ENCODE measurements around the gene MRPL22.
"Not testable (repeated sequence)": the region's sequence is repeated elsewhere in the genome, so short reads cannot be mapped to it uniquely, and the experiment has no call there.

MRPL22 gene

DNA sequence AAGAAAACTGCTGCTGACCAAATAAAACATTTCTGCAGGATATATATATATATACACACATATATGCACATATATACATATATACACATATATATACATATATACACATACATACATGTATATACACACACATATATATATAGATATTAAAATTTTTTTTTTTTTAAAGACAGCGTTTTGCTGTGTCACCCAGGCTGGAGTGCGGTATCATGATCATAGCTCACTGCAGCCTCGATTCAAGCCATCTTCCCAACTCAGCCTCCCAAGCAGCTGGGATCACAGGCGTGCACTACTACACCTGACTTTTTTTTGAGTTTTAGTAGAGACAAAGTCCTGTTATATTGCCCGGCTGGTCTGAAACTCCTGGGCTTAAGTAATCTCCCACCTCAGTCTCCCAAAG lies 2.7 kb downstream of the MRPL22 start:
- DNase-seq, result no peak

DNA sequence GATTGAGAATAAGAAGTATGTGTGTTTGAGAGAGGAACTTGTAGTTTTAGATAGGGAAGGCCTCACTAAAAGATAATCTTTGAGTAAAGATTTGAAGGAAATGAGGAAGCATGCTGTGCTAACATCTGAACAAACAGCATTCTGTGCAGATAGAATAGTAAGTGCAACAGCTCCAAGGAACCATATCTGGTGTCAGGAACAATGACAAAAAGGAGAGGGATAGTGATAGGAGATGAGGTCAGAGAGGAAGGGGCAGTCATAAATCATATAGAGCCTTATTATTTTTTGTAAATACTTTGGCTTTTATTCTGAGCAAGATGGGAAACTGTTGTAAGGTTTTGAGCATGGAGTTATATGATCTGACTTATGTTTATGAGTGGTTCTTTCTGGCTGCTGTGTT lies 3.8 kb downstream of the MRPL22 start:
- DNase-seq, result peak in 1 of 3 donors; percentile 4

DNA sequence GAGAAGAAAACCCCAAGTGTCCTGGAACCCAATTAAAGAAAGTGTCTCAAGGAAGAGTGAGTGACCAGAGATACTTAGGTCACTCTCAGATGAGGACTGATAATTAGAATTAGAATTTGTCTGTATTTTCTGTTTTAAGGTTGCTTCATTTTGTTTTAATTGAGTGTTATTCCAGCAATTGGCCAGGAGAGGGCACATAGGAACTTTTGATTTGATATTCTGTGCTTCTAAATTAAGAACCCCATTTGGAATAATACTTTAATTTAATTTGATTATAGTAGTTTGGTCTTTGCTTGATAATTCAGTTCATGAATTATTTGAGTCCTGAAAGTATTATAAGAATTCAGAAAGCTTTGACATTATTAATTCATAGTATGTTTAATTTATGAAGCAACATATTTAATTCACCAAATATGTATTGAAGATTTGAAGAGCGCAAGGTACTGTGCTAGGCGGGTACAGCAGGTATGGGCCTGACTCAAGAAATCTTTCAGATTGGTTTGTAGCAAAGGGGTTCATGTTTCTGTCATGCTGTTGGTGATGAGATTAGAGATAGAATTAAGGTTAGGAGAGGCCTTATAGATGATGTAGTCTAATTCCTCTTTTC lies 4.9 kb downstream of the MRPL22 start:
- peak; percentile 22 to 51 (median 43) for DNase-seq

DNA sequence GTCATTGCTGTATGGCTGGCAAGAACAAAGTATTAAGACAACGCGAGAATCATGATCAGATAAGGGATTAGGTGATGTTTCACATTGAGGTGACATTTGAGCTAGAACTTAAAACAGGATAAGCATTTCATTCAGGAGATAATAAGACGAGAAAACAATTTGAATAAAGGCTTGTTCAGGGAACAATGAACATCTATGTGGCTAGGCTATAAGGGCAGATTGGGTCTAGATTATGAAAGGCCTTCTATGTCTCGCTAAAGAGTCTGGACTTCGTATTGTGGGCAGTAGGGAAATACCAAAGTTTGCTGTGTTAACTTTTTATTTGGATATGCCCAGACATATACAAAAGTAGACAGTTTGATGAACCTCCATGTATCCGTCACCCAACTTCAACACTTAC lies 6.9 kb downstream of the MRPL22 start:
- no peak for DNase-seq

DNA sequence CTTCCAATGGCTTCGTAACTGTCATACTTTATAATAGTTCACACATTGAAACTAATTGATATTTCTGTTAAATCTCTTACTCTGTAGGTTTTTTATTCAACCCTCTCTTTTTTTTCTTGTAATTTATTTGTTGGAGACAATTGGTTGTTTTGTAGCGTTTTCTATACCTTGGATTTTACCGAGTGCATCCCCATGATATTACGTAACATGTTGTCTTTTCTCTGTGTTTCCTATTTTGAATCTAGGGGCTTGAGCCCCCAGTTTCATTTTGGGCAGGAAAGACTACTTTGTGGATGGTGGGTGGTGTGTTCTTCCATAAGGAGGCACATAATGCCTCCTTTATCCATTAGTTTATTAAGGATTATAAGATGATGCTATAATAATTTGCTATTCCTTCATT lies 7.4 kb downstream of the MRPL22 start:
- DNase-seq, result no peak

DNA sequence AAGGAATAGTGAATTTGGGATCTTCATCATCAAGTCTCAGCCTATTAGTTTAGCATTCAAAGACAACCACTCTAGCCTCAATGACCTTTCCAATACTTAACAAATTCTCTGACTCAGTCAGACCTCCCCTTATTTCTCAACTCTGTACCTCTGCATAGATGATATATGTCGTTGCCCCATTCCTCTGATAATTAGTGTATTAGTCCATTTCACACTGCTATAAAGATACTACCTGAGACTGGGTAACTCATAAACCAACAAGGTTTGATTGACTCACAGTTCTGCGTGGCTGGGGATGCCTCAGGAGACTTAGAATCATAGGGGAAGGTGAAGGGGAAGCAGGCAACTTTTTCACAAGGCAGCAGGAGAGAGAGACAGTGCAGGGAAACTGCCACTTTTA lies 8.9 kb downstream of the MRPL22 start:
- DNase-seq, result peak in 1 of 3 donors; percentile 5

DNA sequence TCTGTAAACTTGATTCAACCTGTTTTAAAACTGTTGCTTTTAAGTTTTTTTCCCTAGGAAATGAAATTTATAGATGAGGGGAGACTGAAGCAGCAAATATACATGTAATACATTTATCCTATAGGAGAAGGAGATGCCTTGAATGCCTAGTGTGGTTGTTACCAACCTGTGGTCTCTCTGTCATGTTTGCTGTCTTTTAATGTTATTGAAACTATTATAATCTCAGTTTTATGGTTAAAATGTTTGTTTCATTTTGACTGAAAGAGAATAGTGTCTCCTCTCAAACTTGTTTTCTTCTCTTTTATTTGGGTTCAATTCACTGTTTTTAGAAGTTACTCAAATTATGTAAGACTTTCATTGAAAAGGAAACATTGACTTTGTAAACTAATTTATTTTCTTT lies 15.8 kb downstream of the MRPL22 start:
- no peak for DNase-seq

DNA sequence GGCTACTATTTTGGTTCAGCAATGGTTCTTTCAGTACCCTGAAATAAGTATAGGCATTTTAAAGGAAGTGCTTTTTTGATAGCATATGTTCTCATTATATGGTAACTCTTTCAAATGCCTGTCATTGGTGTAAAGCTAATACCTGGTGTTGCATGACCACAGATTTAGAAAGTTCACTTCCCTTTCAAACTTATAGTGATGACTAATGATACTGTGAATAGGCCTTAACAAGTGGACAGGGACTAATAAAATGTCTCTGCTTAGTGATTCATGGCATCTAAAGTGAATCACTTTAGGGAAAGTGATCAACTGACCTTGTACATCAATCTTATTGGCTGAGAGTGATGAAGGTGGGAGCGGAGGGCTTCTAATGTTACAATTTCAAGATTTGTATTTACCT lies 21.6 kb downstream of the MRPL22 start:
- peak in 1 of 3 donors; percentile 19 for DNase-seq

DNA sequence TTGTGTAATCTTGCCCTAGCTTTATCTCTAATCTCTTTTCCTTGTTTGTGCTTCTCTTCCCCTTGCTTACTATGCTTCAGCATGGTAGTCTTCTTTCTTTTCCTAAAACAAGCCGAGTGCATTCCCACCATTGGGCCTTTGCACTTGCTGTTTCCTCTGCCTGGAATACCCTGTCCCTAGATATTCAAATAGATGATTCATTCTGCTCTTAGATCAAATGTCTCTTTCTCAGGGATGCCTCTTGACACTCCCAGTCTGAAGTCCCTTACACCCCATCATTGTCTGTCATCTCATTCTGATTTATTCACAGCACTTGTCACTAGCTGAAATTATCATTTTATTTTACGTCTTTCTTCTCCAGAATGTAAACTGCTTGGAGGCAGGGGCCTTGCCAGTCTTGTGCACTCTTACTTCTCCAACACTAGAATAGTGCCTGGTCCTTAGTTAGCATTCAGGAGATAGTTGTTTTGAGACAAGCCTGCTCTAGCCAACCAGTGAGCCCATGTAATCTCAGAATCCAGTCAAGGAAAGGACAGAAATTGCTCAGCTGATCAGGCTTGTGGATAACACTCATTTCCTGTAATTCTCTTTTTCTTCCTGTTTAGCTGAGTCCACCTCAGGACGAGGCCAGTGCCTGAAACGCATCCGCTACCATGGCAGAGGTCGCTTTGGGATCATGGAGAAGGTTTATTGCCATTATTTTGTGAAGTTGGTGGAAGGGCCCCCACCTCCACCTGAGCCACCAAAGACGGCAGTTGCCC lies 25.4 kb downstream of the MRPL22 start:
- no peak for DNase-seq

DNA sequence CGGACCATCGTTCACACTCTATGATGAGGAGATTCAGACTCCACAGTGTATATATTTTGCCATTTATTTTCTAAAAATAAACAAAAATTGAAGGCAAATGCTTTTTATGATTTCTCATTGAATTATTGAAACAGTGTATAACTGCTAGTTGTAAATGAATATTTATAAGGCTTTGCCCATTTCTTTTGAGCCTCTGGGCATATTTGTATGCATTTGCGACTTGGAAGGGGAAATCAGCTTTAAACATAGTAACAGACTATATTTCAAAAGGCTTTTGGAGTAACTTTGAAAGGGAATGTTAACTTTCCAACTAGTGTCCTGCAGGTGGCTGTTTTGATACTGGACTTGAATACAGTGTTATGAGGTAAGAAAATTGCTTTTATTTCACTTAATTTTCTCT lies 26.0 kb downstream of the MRPL22 start:
- DNase-seq, result no peak

DNA sequence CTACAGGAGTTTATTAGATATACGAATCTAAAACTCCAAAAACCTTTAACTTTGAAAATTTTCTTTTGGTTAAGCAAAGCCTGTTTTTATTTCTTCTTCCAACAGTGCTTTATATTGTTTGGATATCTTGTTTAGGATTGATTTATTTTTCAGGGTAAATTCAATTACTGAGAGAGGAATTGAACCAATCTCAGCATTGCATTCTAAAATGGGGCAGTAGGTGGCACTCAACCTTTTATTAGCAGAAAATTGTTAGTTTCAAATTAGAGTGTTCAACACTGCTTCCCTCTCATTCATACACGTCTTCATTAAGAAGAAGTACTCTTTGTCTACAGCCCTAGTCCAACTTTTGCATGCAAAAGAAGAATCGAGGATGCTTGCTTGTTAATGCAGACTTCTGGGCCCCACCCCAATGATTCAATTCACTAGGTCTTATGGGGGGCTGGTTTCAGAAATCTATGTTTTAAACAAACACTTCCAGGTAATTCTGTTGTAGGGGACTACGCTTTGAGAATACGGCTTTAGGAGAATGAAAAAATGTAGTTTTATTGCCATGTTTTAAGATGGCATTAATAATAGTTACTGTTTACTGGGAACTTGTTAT lies 26.6 kb downstream of the MRPL22 start:
- peak; percentile 25 to 31 (median 26) for DNase-seq

DNA sequence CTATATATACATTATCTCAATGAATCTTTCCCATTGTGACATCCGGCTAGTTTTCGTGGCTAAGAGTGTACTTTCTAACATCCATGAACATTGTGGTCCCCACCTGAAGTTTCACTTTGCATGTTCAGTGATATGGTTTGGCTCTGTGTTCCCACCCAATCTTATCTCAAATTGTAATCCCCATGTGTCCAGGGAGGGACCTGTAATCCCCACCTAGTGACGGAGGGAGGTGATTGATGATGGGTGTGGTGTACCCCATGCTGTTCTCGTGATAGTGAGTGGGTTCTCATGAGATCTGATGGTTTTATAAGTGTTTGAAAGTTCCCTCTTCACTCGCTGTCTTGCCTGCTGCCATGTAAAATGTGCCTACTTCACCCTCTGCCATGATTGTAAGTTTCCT lies 28.1 kb downstream of the MRPL22 start:
- no peak for DNase-seq

DNA sequence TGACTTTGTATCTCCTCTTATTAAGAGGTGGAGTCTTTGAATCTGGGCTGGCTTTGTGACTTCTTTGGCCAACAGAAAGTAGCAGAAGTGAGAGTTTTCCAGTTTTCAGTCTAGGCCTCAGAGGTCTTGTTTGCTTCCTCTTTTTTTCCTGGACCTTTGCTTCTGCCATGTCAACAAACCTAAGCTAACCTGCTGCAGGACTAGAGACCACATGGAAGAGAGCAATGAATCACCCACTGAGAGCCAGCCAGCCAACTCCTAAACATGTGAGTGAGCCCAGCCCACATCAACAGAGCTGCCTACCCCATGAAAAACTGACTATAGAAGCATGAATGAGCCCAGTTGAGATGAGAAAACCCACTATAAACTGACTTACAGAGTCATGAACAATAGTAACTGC lies 29.9 kb downstream of the MRPL22 start:
- DNase-seq, result peak in 1 of 3 donors; percentile 14

DNA sequence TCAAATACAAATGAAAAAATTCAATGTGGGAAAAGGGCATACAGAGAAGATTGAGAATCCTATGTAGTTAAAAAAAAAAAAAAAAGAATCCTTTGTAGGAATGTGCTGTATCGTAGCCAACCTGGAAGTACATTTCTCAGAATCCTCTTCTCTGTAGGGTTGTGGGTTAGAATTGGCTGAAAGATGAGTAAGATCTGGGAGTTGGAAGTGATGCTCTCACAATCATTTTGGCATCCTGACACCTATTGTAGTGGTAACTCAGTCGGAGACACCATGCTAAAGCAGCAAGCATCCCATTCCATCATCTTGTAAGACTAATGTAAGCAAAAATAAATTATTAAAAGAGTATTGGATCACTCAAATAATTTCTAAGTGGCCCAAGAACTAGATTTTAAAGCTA lies 30.6 kb downstream of the MRPL22 start:
- no peak for DNase-seq

DNA sequence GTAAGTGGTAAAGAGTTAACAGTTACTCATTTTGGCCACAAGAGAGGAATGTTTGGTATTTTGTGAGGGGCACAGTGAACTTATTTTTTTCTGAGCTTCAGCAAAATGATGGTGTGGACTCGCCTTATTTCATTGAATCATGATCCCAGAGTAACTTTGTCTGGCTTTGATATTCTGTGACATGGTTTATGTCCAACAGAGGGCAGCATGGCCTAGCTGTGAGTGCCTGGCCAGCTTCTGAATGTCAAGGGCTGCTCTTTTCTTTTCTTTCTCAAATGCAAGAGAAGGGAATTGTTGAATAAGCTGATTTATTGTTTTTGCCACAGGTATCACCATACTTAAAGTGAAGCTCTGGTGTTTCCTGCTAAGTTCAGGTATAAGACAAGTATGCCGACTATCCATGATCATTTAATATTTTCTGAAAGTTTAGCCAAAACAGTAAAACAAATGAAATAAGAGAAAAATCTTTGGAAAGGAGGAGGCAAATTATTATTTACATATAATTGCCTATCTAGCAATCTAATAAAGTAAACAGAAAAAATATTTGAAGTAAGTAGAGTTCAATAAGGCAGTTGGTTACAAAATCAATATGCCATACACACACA lies 31.7 kb downstream of the MRPL22 start:
- DNase-seq, result peak in 2 of 3 donors; percentile 13 to 19

DNA sequence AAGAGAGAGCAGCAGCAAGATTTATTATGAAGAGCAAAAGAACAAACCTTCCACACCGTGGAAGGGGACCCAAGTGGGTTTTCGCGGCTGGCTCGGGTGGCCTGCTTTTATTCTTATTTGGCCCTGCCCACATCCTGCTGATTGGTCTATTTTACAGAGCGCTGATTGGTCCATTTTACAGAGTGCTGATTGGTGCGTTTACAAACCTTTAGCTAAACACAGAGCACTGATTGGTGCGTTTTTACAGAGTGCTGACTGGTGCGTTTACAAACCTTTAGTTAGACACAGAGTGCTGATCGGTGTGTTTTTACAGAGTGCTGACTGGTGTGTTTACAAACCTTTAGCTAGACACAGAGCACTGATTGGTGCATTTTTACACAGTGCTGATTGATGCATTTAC lies 35.2 kb downstream of the MRPL22 start:
- not testable (repeated sequence) for DNase-seq

DNA sequence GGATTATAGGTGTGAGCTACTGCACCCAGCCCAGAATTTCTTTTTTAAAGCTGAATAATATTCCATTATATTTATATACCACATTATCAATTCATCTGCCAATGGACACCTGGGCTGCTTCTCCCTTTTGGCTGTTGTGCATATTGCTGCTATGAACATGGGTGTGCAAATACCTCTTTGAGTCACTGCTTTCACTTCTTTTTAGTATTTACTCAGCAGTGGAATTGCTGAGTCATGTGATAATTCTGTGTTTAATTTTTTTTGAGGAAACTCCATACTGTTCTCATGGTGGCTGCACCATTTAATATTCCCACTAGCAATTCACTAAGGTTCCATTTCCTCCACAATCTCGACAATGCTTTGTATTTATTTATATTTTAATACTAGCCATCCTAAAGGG lies 36.5 kb downstream of the MRPL22 start:
- DNase-seq, result peak in 2 of 3 donors; percentile 25 to 39

DNA sequence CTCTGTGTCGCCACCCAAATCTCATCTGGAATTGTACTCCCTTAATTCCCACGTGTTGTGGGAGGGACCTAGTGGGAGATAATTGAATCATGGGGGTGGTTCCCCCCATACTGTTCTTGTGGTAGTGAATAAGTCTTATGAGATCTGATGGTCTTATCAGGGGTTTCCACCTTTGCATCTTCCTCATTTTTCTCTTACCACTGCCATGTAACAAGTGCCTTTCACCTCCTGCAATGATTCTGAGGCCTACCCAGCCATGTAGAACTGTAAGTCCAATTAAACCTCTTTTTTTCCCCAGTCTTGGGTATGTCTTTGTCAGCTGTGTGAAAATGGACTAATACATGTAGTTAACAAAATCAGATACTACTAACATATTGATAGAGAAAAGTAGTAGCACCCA lies 37.4 kb downstream of the MRPL22 start:
- DNase-seq, result not testable (repeated sequence)

DNA sequence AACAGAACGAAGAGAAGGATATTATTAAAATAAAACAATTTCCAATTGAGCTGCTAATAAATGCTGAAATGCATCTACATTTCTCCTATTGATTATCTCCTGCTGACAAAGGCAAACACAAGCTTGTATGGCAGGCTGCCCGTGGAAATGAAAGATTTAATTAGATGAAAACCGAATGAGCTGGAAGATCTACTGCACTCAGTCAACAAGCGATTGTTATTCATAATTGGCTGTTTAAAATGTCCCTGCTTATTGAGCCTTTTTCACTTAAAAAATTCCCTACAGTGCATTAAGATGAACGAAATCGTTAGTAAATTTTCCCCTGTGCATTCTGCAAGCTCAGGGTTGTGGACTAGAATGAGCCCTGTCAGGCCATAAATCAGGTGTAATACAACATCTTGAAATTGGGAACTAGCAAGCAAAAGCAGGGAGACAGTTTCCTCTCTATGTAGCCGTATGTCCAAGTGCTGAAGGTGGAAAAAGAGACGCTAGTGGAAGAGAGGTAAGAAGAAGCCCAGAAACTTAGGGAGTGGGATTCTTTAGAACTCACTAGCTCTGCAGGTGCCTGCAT lies 44.2 kb downstream of the MRPL22 start:
- DNase-seq, result no peak

DNA sequence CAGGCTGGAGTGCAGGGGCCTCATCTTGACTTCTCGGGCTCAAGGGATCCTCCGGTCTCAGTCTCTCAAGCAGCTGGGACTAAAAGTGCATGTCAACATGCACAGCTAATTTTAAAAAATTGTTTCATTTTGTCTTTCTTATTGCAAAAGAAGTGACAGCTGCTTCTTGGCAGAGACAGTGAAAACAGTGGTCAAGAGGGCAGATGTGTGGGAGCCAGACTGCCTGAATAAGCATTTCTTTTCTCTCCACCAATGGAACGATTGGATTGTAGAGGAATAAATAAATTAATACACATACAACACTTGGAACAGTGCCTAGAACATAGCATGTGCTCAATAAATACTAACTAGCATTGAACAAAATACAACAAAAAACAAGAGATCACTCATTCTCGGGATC lies 45.3 kb downstream of the MRPL22 start:
- DNase-seq, result no peak

DNA sequence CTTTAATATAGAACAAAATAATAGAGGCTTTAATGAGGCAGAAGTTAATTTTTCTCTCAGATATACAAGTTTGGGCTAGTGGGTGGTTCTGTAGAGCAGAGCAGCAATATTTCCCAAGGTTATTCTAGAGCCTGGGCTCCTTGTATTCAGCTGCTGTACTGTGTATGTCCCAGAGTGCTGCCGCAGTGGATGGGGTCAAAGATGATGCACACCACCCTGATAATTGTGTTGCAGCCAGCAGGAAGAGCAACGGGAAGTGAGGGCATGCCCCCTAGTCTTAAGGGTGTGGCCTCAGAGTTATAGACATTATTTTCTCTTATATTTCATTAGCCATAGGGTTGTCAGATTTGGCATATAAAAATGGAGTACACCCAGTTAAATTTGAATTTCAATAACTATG lies 48.8 kb downstream of the MRPL22 start:
- DNase-seq, result no peak

DNA sequence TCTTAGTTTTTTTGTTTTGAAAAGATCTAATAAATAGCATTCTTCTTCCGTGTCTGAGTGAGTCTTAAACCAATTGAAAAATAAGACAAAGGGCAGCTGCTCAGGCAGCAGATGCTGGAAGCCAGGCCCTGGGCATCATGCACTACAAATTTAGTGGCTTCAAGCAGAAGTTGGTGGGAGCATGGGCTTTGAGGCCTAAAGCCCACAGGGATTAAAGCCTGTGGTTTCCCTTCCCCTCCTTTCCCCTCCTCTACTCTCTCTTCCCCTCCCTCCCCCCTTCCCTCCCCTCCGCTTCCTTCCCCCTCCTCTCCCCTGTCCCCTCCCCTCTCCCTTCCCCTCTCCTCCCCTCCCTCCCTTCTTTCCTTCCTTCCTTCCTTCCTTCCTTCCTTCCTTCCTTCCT lies 52.6 kb downstream of the MRPL22 start:
- DNase-seq, result no peak

DNA sequence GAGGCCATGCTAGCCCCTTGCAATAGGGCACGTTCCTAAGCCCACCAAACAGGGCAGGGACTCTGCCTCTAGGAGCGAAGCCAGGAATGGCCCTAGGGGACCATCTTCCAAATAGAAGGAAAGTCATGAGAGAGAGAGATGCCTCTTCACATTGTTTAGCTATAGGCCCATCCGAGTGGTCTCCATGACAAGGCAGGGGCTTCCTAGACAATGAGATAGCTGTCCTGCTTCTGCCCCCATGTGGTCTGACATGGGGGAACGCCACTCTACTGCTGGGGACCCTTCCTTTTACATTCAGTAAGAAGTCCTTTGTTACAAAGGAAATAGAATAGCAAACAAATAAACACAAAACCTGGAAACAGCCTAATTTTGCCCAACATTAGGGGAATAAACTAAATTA lies 54.8 kb downstream of the MRPL22 start:
- DNase-seq, result no peak

DNA sequence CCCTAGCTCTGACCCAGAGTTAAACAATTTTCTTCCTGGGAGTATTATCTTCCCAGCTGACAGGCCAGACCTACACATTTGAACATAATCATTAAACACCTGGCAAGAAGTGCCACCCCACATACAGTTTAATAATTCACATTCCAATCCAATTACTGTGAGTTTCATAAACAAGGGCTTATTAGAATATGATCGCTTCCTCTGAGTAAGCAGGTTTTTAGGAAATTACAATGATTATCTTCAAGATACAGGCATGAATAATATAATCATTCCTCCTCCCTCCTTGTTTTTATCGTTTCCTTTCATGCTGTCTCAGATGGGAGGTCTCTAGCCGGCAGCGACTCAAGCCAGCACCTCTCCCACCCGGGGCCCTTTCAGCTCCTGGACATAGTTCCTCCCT lies 56.9 kb downstream of the MRPL22 start:
- no peak for DNase-seq

Data from suppressor macrophage treated with lipopolysaccharide for 1 hour (primary cell).